ENCODE measurements around the gene NELL2. TPM values are rescaled to one million over a fixed set of nuclear protein-coding genes. Genes with fewer than 3 reads are reported as not detected.

Gene NELL2
- total RNA-seq, 4 donors from 2014 or later: 0.42 to 5.8 (median 3.3) TPM

DNA sequence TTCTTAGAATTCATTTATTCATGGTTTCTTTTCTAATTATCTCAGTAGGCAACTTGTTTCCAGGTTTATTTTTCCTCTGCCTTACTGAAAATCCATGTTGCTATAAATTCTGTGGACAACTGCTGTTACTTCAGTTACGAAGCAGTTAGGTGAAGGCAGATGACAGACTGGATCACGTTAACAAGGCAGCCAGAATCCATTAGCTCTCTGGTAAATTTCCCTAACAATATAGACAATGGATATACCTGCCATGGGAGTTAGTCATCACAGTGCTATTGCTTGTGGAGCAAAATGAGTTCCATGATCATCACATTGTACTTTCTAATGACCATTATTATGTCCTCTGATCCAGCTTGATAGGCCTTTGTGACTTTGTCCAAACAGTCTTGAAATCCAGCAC, 291.5 kb downstream of the NELL2 start:
- Histone ChIP-seq H3K27me3 (no peaks in the 10 kb centered on the region), H3K9me3 (no peaks in the 10 kb centered on the region), H3K36me3 (no peaks in the 10 kb centered on the region), H3K27ac (replicated peaks in 1 of 4) (no peak overlapping the region), H3K4me3 (no peak overlapping the region), H3K4me1 (no peaks in the 10 kb centered on the region)
- 81% methylated on average over 2 of the region's 2 CpGs for whole genome bisulfite sequencing
- TF ChIP-seq EP300 (IDR thresholded peaks at IDR 0.05) (no peak), POLR2A (IDR thresholded peaks at IDR 0.05; ENCODE audit: low read depth) (no peak), POLR2AphosphoS5 (IDR thresholded peaks at IDR 0.05) (no peak)
- TF ChIP-seq, protein P1, sequence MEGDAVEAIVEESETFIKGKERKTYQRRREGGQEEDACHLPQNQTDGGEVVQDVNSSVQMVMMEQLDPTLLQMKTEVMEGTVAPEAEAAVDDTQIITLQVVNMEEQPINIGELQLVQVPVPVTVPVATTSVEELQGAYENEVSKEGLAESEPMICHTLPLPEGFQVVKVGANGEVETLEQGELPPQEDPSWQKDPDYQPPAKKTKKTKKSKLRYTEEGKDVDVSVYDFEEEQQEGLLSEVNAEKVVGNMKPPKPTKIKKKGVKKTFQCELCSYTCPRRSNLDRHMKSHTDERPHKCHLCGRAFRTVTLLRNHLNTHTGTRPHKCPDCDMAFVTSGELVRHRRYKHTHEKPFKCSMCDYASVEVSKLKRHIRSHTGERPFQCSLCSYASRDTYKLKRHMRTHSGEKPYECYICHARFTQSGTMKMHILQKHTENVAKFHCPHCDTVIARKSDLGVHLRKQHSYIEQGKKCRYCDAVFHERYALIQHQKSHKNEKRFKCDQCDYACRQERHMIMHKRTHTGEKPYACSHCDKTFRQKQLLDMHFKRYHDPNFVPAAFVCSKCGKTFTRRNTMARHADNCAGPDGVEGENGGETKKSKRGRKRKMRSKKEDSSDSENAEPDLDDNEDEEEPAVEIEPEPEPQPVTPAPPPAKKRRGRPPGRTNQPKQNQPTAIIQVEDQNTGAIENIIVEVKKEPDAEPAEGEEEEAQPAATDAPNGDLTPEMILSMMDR (IDR thresholded peaks at IDR 0.05): no peak
- no peak for DNase-seq (ENCODE audit: extremely low spot score)
- intact Hi-C loops (cut with DNase I): no loop called here

DNA sequence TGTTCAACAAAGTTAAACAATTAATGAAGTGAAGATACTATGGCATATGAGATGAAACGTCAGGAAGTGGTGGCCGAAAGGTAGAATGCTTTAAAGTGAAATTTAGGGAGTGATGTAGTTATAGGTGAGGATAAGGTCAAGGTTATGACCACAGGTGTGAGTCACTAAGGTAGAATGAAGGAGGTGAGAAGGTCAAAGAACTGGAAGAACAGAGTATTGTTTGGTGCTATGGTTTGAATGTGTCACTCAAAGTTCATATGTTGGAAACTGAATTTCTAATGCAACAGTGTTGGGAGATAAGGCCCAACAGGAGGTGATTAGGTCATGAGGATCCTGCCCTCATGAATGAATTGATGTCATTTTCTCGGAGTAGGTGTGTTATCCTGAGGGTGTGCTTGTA, 293.6 kb downstream of the NELL2 start:
- DNase-seq (ENCODE audit: extremely low spot score): no peak
- Histone ChIP-seq H3K36me3 (no peaks in the 10 kb centered on the region), H3K9me3 (no peaks in the 10 kb centered on the region), H3K4me3 (no peak overlapping the region), H3K4me1 (no peaks in the 10 kb centered on the region), H3K27ac (replicated peaks in 1 of 4) (no peak overlapping the region), H3K27me3 (no peaks in the 10 kb centered on the region)
- intact Hi-C loops (cut with DNase I): no loop called here
- 82% methylated on average over 3 of the region's 3 CpGs for WGBS
- TF ChIP-seq, protein P1 (IDR thresholded peaks at IDR 0.05): no peak
- no peak for TF ChIP-seq POLR2AphosphoS5 (IDR thresholded peaks at IDR 0.05)
- no peak for TF ChIP-seq EP300 (IDR thresholded peaks at IDR 0.05)
- no peak for TF ChIP-seq POLR2A (IDR thresholded peaks at IDR 0.05; ENCODE audit: low read depth)

DNA sequence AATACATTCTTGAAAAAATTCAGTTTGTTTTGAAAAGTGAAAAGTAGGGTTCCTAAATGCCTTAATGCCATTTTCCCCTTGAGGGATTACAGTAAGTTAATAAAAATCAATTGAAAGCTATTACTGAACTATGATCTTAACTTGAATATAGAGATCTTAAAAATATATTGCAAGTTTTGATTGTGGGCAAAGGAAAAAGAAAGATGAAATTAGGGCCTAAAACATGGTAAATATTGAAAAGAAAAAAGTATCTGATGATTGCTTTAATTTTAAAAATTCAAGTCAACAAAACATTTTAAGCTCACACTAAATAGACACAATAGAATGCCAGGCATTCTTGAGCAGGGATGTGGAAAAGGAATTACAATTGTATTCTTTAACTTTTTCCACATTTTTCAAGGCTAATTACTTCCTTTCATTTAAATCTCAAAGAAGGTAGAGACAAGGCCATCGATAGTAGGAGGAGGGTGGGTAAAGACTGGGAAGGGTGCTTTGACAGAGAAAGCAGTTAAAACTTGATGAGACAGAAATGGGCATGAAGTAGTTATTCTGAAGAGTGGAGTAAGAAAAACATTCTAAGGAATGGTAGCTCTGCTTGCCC, 294.4 kb downstream of the NELL2 start:
- H3K36me3 ChIP-seq: no peaks in the 10 kb centered on the region
- H3K4me3 ChIP-seq: no peak overlapping the region
- TF ChIP-seq EP300 (IDR thresholded peaks at IDR 0.05): no peak
- TF ChIP-seq POLR2A (IDR thresholded peaks at IDR 0.05; ENCODE audit: low read depth): no peak
- TF ChIP-seq POLR2AphosphoS5 (IDR thresholded peaks at IDR 0.05): no peak
- TF ChIP-seq, protein P1 (IDR thresholded peaks at IDR 0.05): no peak

DNA sequence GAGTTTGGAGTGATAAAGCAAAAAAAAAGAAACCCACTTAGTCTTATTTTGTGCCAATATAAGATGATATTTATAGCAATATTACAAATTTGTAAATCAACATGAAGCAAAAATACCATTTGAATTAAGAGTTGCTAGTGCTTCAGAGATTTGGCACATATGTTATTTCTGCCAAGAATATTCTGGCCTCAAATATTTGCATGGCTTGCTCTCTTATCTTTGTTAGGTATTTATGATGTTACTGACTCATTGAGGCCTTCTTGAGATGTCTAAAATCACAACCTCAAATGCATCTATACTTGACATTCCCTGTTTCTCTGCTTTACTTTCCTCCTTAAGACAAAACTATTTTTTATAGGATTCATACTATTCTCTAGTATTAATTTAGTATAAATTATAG, 301.5 kb downstream of the NELL2 start:
- Histone ChIP-seq H3K27ac (replicated peaks in 1 of 4) (no peak overlapping the region), H3K27me3 (no peaks in the 10 kb centered on the region), H3K4me1 (no peaks in the 10 kb centered on the region), H3K9me3 (no peaks in the 10 kb centered on the region), H3K4me3 (no peak overlapping the region), H3K36me3 (no peaks in the 10 kb centered on the region)
- DNase-seq (ENCODE audit: extremely low spot score): no peak
- intact Hi-C loops (cut with DNase I): no loop called here
- TF ChIP-seq EP300 (IDR thresholded peaks at IDR 0.05) (no peak), POLR2A (IDR thresholded peaks at IDR 0.05; ENCODE audit: low read depth) (no peak), POLR2AphosphoS5 (IDR thresholded peaks at IDR 0.05) (no peak)
- TF ChIP-seq, protein P1 (IDR thresholded peaks at IDR 0.05): no peak

More for the DNA sequence above, 294.4 kb downstream of the NELL2 start:
- 27% methylated on average over 1 of the region's 1 CpG for WGBS
- Histone ChIP-seq H3K4me1 (no peaks in the 10 kb centered on the region), H3K27ac (replicated peaks in 1 of 4) (no peak overlapping the region), H3K9me3 (no peaks in the 10 kb centered on the region), H3K27me3 (no peaks in the 10 kb centered on the region)
- intact Hi-C loops (cut with DNase I): no loop called here
- DNase-seq (ENCODE audit: extremely low spot score): no peak

DNA sequence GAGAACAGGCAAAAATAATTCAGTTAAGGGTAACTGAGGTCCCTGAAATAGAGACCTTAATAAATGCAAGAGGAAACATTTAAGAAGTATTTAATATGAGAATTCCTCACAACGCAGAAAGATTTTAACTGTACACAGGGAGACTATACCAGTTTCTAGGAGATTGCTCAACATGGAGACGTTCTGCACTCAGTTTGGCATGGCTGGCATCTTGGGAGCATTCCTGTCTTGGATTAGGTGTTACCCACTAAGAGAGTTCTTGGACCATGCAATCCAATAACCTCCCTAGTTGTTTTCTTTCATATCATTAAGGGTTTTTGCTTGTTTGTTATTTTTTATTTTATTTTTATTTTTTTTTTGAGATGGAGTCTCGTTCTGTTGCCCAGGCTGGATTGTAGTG, 302.4 kb downstream of the NELL2 start:
- intact Hi-C loops (cut with DNase I): no loop called here
- Histone ChIP-seq H3K36me3 (no peaks in the 10 kb centered on the region), H3K4me1 (no peaks in the 10 kb centered on the region), H3K27me3 (no peaks in the 10 kb centered on the region), H3K9me3 (no peaks in the 10 kb centered on the region), H3K27ac (replicated peaks in 1 of 4) (no peak overlapping the region), H3K4me3 (no peak overlapping the region)
- no peak for DNase-seq (ENCODE audit: extremely low spot score)
- WGBS: 80% methylated on average over 3 of the region's 3 CpGs
- TF ChIP-seq, protein P1 (IDR thresholded peaks at IDR 0.05): no peak
- TF ChIP-seq POLR2A (IDR thresholded peaks at IDR 0.05; ENCODE audit: low read depth) (no peak), EP300 (IDR thresholded peaks at IDR 0.05) (no peak), POLR2AphosphoS5 (IDR thresholded peaks at IDR 0.05) (no peak)

Measured in esophagus muscularis mucosa (tissue), 4 donors.